22Rv1 (cell line): ENCODE measurements around the gene THSD4.

ENCODE experiments used
- CTCF ChIP-seq: fragments of 450-650 bp; IDR thresholded peaks from 2 replicates; pipeline ENCODE4 v1.5.1; 2017; ENCODE audit warnings: mild to moderate bottlenecking
- ZFX ChIP-seq: fragments of 450-650 bp; IDR thresholded peaks from 2 replicates; pipeline ENCODE4 v1.6.1; 2017; ENCODE audit warnings: antibody characterized with exemption, borderline replicate concordance

- no peak for TF ChIP-seq CTCF
- no peak for TF ChIP-seq ZFX
Measured at GRCh38 chr15:71094137-71094536, 21.1 kb upstream of the THSD4 start.
